SJCRH30 (cell line): ENCODE data around the gene MLN. TPM values are rescaled to one million over a fixed set of nuclear protein-coding genes. Genes with fewer than 3 reads are reported as not detected.

Source experiments
- total RNA-seq: library from RNA; depleted of rRNA; stranded (reverse); fragments of >200 nt; shearing (Covaris generic); gene quantifications from 2 replicates; pipeline ENCODE4 v1.2.3, GENCODE V29; 2014; rRNA removed

Gene MLN
- total RNA-seq, 1 experiment from 2014 or later: not detected

Other genes starting within 250 kb of the MLN start
- 22.5 and 24.0 TPM in 2 replicates for gene BAK1, start 223.7 kb downstream of the MLN start, total RNA-seq
- 2.6 and 2.9 TPM in 2 replicates for gene ITPR3, start 182.7 kb downstream of the MLN start, total RNA-seq
- gene UQCC2, start 92.3 kb downstream of the MLN start, total RNA-seq: 29.7 and 30.7 TPM in 2 replicates
- gene IP6K3, start 57.1 kb downstream of the MLN start, total RNA-seq: 10.3 and 11.2 TPM in 2 replicates
- 43.9 and 50.1 TPM in 2 replicates for gene LEMD2, start 14.9 kb downstream of the MLN start, total RNA-seq